Measurements from ENCODE around the gene RGP1.

RGP1 gene

GRCh38 chr9:35748858-35749514, at the start of gene RGP1, which contains the start of gene GBA2:
RGP1 (plus strand) TSS chr9:35749287; CDS start chr9:35749756, 469 bp downstream.
GBA2 (minus strand) TSS chr9:35749228; CDS start chr9:35748704, 524 bp downstream.
- peak; percentile 26 for DNase-seq

DNA sequence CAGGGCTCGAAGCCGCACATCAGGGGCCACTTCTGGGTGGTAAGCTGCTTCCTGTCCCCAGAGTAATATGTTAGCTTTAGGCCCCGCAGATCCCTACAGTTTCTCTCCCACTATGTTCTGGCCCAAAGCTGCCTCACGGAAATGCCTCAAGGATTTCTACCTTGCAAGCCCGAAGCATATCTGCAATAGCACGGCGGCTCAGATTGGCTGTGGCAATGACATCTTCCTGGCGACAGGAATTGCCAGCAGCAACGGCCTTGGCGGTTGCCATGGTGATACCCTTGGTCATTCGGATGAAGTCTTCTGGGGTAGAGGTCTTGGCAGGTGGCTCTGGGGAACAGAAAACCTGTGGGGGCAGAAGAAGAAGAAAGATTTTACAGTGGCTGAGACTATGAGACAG, 49.1 kb upstream of the RGP1 start:
- DNase-seq, result no peak

DNA sequence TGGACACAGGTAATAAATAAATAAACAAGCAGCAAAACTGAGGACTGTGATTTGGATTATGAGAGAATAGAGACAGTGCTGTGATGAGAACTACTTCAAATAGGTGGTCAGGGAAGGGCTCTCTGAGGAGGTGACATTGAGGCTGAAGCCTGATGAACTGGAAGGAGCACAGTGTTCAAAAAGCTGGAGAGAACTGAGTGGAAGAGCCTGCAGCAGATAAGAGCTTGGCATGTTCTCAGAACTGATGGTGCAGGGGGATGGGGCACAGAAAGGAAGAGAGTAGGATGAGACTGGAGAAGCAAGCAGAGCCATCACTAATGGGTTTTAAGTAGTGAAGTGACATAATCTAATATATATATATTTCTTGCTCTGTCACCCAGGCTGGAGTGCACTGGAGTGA, 48.1 kb upstream of the RGP1 start:
- no peak for DNase-seq

GRCh38 chr9:35702696-35703095, 46.4 kb upstream of the RGP1 start:
- DNase-seq, result no peak

DNA sequence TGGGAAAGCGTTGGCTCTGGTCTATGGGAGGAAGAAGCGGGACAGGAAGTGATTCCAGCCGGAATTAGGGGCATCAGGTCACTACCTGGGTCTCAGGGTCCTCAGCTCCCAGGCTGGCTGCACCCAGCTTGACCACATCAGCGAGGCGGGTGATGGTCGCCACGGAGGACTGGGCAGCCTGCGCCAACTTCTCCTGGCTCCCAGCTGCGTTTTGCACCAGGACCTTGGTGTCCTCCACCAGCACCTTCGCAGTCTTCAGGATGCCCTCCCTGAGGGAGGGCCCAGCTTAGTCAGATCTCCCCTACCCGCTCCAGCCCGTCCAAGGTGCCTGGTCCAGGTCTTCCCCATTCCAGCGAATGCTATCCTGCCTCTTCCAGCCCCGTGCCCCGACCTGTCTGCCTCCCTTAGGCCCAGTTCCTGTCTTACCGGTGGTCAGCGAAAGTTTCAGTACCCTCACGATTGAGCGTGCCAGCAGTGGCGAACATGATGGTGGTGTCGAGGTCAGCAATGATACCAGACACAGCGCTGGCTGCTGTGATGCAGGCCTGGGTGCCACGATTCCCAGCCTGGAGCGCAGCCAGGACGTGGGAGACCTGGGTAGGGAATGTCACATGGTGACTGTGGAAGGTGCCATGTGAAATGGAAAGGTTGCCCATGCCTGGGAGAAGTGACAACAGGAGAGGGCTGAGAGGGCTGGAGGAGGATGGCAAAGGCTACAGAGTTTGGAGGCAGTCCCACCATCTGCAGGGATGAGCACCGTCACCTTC, 45.0 kb upstream of the RGP1 start:
- no peak for DNase-seq

DNA sequence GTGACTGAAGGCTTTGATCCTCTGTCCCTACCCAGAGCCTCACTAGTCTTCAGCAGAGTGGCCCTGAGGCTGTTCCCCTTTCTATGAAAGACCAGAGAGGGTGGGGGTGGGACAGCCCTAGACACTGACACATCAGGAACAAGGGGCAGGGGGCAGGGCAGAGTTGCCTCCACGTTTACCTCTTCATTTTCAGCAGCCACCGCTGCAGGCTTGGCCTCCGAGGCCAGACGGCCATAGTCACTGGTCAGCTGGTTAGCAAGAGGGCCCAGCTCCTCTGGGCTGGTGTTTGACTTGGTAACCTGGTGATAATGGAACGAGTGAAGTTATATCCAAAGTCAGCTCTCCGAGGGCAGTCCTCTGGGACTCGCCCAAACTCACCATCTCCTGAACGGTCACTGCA, 43.7 kb upstream of the RGP1 start:
- DNase-seq, result no peak

DNA sequence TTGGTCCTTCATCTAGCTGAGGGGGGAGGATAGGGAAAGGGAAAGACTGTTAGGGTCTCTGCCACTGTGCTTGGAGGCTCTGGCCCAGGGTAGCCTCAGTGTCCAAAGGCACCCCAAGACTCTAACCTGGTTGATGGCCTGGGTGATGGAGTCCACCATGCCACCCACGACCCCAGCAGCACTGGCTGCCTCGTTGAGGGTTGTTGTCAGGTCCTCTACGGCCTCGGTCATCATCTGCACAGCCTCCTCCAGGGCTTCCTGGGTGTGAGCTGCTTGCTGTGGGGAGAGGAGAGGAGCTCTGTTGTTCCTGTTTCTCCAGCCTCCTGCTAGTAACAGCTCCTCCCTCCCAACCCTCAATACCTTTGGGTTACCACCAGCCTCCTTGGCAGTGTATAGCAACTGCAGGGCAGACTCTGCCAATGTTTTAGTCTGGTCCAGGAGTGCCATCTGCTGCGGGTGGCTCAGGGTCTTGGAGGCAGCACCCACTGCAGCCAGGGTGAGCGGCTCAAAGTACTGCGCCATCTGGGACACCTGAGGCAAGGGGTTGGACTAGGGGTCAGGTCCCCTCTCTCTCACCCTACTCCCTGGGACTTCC, 43.2 kb upstream of the RGP1 start:
- no peak for DNase-seq

DNA sequence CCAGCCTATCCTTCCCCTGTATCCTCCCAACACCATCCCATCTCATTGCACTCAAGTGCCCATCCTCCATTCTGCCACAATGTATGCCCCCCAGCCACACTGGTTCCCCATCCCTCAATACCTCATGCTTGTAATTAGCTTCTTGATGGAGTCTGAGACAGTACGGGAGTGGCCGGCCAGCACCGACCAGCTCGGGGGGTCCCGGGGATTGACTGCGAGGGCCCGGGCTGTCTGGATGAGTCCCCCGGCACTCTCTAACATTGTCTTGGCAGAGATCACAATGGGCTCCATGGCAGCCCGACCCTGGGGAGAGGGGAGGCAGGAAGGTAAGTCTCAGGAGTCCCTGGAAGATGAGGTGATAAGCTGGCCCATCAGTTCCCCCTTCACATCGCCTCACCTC, 42.1 kb upstream of the RGP1 start:
- DNase-seq, result no peak

DNA sequence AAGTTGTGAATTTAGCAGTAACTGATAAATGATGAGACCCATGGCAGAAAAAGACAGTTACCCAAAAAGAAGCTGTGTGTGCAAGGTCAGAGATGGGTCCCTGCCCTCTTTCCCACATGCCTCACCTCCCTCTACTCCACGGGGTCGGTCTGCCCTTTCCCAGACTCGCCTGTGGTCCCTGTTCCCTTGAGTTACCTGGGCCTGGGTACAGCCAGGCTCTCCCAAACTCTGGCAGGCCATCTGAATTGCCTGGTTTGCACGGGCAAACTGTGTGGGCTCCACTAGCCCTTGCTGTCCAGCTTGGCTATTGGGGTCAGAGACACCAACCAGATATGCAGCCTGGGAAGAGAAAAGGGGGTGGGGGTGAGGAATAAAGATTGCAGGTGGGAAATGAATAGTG, 40.9 kb upstream of the RGP1 start:
- no peak for DNase-seq

DNA sequence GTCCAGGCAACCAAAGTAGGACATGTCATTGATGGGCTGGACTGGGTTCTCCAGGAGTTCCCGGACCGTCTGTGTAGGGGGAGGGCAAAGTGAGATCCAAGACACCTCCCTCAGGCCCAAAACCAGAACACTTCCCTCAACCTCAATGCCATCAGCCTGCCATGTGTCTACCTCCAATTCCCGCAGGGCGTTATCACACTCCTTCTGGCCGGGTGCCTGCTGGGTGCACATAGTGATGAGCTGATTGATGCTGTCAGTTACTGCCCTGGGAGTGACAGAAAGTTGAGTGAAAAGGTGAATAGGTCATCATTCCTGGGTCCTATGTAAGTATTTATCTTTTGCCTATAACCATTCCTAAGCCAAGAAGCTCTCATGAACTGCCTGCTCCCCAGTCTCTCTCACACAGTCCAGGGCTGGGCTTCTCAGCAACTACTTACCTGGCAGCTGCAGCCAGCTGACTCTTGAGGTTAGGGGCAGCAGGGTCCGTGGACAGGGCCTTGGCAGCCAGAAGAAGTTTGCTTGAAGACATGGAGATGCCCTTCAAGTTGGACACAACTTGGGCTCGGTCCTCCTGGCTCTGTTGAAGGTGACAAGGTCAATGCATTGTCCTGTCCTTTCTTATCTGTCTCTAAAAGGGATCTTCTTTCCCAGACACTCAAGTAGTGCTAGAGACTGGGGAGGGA, 38.1 kb upstream of the RGP1 start:
- no peak for DNase-seq

GRCh38 chr9:35711501-35712428, 37.3 kb upstream of the RGP1 start:
- DNase-seq, result no peak

- no peak for DNase-seq
These were observed 36.2 kb upstream of the RGP1 start for GRCh38 chr9:35712762-35713400.

GRCh38 chr9:35713578-35713977, 35.5 kb upstream of the RGP1 start:
- no peak for DNase-seq

GRCh38 chr9:35714123-35714522, 35.0 kb upstream of the RGP1 start:
- no peak for DNase-seq

DNA sequence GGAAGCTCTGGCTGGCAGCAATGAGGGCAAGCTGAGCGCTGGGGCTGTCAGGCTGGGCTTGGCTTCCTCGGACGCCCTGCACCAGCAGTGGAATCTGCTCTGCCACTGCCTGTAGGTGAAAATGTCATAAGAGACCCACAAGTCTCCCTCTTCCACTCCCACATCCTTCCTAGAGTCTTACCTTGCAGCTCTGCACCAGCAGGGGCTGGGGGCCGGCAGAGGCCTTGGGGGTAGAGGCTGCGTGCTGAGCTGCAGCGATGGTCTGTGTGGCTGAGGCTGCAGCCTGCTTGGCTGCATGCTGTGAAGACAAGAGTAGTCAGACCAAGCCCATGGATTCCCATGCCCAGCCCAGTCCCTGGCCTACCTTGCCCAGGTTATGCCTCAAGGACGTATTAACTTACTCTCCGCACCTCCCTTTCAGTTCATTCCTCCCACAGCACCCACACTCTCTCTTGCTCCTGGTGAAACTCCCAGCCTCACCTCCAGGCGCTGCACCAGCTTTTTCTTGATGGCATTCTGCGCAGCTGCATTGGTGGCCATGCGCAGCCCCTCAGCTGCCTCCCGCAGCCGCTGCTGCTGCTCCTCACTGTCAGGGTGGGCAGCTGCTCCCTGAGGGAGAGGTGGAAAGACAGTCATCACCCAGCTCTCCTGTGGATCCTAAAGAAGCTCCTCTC, 34.4 kb upstream of the RGP1 start:
- no peak for DNase-seq

- DNase-seq, result no peak
These were observed 32.9 kb upstream of the RGP1 start for GRCh38 chr9:35716230-35716629.

GRCh38 chr9:35717132-35717870, 31.8 kb upstream of the RGP1 start:
- no peak for DNase-seq

DNA sequence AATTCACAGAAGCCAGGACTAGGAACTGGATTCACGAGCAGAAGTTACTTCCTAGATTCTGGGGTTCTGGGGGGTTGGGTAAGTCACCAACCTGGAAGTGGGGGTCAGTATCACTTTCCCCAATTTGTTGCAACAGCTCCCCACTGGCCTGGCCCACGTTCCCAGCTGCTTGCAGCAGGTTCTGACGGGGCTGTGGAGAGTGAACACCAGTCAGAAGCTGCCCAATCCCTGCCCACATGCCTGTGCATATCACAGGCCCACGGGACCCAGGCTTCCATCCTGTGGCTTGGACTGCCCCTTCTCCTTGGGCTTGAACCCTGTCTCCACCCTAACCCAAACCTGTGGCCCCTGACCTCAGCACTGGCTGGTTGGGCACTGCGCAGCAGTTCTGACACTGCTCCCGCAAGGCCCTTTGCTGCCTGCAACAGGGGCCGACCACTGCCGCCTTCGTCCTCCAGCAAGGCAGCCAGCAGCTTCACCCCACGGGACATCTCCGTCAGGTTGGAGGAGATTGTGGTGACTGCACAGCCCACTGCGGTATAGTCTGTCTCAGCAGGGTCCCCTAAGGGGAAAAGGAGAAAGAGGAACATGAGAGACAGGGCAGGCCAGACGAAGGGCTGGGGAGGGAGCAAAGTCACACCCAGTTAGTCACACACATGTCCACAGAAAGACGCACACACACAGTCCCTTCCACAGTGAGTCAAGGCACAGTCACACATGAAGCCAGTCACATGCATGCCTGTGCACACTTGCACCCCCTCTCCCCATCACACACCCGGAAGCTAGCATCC, 30.2 kb upstream of the RGP1 start:
- no peak for DNase-seq

DNA sequence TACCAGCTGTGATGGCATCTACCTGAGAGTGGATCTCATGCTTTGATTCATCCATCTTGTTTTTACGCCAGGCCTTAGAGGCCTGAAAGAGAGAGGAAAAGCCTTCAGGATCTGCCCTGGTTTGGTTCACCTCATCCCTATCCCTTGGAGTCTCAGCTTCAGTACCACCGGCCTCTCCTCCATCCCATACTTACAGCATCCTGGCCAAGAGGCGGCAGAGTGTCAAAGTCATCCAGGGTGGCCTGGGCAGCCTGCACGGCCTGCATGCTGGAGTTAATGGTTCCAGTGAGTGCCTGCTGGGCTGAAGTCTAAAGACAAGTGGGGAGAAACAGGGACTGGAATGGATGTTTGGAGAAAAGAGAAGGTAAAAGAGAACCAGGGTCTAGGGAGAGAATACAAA, 29.5 kb upstream of the RGP1 start:
- DNase-seq, result no peak

GRCh38 chr9:35723426-35723825, 25.7 kb upstream of the RGP1 start:
- no peak for DNase-seq

All from NCI-H2171 (cell line).